HepG2 (cell line): ENCODE data around the gene PSEN1. TPM values are rescaled to one million over a fixed set of nuclear protein-coding genes. Genes with fewer than 3 reads are reported as not detected.

Experiments used
- MED1 ChIP-seq: sonication (generic); formaldehyde crosslinking; IDR thresholded peaks from 2 replicates; pipeline ENCODE4 v1.4.0; 2020; ENCODE audit warnings: missing genetic modification reagents
- MYPOP ChIP-seq: sonication (generic); formaldehyde crosslinking; IDR thresholded peaks from 2 replicates; pipeline ENCODE4 v1.8.1; 2023; ENCODE audit warnings: mild to moderate bottlenecking, moderate library complexity, missing genetic modification reagents
- MZF1 ChIP-seq: sonication (generic); formaldehyde crosslinking; IDR thresholded peaks from 2 replicates; pipeline ENCODE4 v1.8.1; 2023; ENCODE audit warnings: mild to moderate bottlenecking, missing genetic modification reagents, borderline replicate concordance
- ZBTB40 ChIP-seq, 2 experiments: fragments of 450-650 bp in 1 of 2; sonication (generic) in 1 of 2; formaldehyde crosslinking in 1 of 2; IDR thresholded peaks; 2 replicates each; pipeline versions ENCODE4 v1.6.1 to v1.8.0; 2016 to 2022; ENCODE audit warnings: antibody characterized with exemption in 1 of 2, mild to moderate bottlenecking in 1 of 2, missing genetic modification reagents in 1 of 2
- ZNF451 ChIP-seq: sonication (generic); formaldehyde crosslinking; IDR thresholded peaks from 2 replicates; pipeline ENCODE4 v1.5.0; 2020; ENCODE audit warnings: mild to moderate bottlenecking, missing genetic modification reagents
- ZNF557 ChIP-seq: sonication (generic); formaldehyde crosslinking; IDR thresholded peaks from 2 replicates; pipeline ENCODE4 v1.4.0; 2020; ENCODE audit warnings: missing genetic modification reagents
- polyA plus RNA-seq, 8 experiments: library from polyadenylated mRNA; depleted of rRNA in 3 of 8; stranded (reverse) in 7 of 8; unstranded in 1 of 8; fragments of >200 nt; fragmentation: Illumina TruSeq in 4 of 8; extraction: Trizol in 4 of 8; gene quantifications; 2 replicates each; pipeline versions ENCODE4 v1.2.1 to v1.2.3, GENCODE V29; 2011 to 2016; ENCODE audit warnings: low read depth in 4 of 8, missing spikeins in 1 of 8, mixed read lengths in 1 of 8; ENCODE audit not compliant: insufficient read depth in 1 of 8
- total RNA-seq, 5 experiments: library from RNA; depleted of rRNA; stranded (reverse); fragments of >200 nt; fragmentation: Illumina TruSeq; extraction: Trizol; gene quantifications; 2 replicates each; pipeline ENCODE4 v1.2.3, GENCODE V29; 2016; ENCODE audit warnings: low read depth in 1 of 5

Gene PSEN1
- total and polyA plus RNA-seq, 2 of the 13 experiments (the other 11 are each of a cell fraction or from before 2014, with no cell fraction given), result 12.5 to 26.6 TPM

GRCh38 chr14:73116079-73116665 lies 20.1 kb upstream of the PSEN1 start (continued):
- no peak for TF ChIP-seq ZBTB40 (IDR thresholded peaks at IDR 0.05)
- no peak for TF ChIP-seq ZBTB40 (CRISPR knock-in tag; IDR thresholded peaks at IDR 0.05)
- no peak for TF ChIP-seq MYPOP (CRISPR knock-in tag)
- no peak for TF ChIP-seq MZF1
- no peak for TF ChIP-seq ZNF557 (CRISPR knock-in tag)
- TF ChIP-seq ZNF451, result no peak
- no peak for TF ChIP-seq MED1
- TF ChIP-seq, all 625 proteins: peak for 0
